ENCODE results near the gene DMAC2.
"Not testable (repeated sequence)": the region's sequence is repeated elsewhere in the genome, so short reads cannot be mapped to it uniquely, and the experiment has no call there.

DMAC2 gene

GRCh38 chr19:41443813-41444455 is 4.2 kb upstream of the DMAC2 start:
- DNase-seq (ENCODE audit: low read depth in 2 of 3, low spot score in 2 of 3) = no peak

- DNase-seq (ENCODE audit: low read depth in 2 of 3, low spot score in 2 of 3) = no peak
These were observed 3.0 kb upstream of the DMAC2 start, which contains the start of gene ERICH4 for GRCh38 chr19:41442473-41443355. Gene ERICH4 (plus strand): TSS chr19:41443156. CDS start chr19:41443170, 14 bp downstream.

- DNase-seq (ENCODE audit: low read depth in 2 of 3, low spot score in 2 of 3) = no peak
These were observed 1.7 kb upstream of the DMAC2 start for GRCh38 chr19:41441321-41441945.

GRCh38 chr19:41437944-41438574 is 1.7 kb downstream of the DMAC2 start:
- no peak for DNase-seq (ENCODE audit: low read depth in 2 of 3, low spot score in 2 of 3)

- no peak for DNase-seq (ENCODE audit: low read depth in 2 of 3, low spot score in 2 of 3)
These were observed 3.1 kb downstream of the DMAC2 start for GRCh38 chr19:41436674-41436951.

GRCh38 chr19:41435936-41436673 is 3.6 kb downstream of the DMAC2 start:
- no peak for DNase-seq (ENCODE audit: low read depth in 2 of 3, low spot score in 2 of 3)

- DNase-seq (ENCODE audit: low read depth in 2 of 3, low spot score in 2 of 3) = not testable (repeated sequence)
These were observed 4.3 kb downstream of the DMAC2 start for GRCh38 chr19:41435376-41435775.

GRCh38 chr19:41434450-41434849 is 5.3 kb downstream of the DMAC2 start:
- no peak for DNase-seq (ENCODE audit: low read depth in 2 of 3, low spot score in 2 of 3)

GRCh38 chr19:41433171-41433570 is 6.5 kb downstream of the DMAC2 start:
- no peak for DNase-seq (ENCODE audit: low read depth in 2 of 3, low spot score in 2 of 3)

GRCh38 chr19:41431426-41432386 is 8.0 kb downstream of the DMAC2 start:
- DNase-seq (ENCODE audit: low read depth in 2 of 3, low spot score in 2 of 3) = no peak

GRCh38 chr19:41430922-41431321 is 8.8 kb downstream of the DMAC2 start:
- DNase-seq (ENCODE audit: low read depth in 2 of 3, low spot score in 2 of 3) = no peak

GRCh38 chr19:41428481-41428859 is 11.2 kb downstream of the DMAC2 start:
- DNase-seq (ENCODE audit: low read depth in 2 of 3, low spot score in 2 of 3) = no peak

GRCh38 chr19:41427647-41428480 is 11.8 kb downstream of the DMAC2 start:
- DNase-seq (ENCODE audit: low read depth in 2 of 3, low spot score in 2 of 3) = peak in 1 of 3 experiments; percentile 9

GRCh38 chr19:41426952-41427646 is 12.6 kb downstream of the DMAC2 start, which contains the start of gene B3GNT8:
Gene B3GNT8 (minus strand): TSS chr19:41427374. CDS start chr19:41426778, 596 bp downstream.
- DNase-seq (ENCODE audit: low read depth in 2 of 3, low spot score in 2 of 3) = peak in 1 of 3 experiments; percentile 25

GRCh38 chr19:41426116-41426841 is 13.4 kb downstream of the DMAC2 start:
- no peak for DNase-seq (ENCODE audit: low read depth in 2 of 3, low spot score in 2 of 3)

- no peak for DNase-seq (ENCODE audit: low read depth in 2 of 3, low spot score in 2 of 3)
These were observed 14.3 kb downstream of the DMAC2 start for GRCh38 chr19:41425174-41426115.

Measured in activated CD8-positive, alpha-beta memory T cell treated with anti-CD3 and anti-CD28 coated beads for 48 hours (primary cell).